ENCODE measurements around the gene CABP4. TPM values are rescaled to one million over a fixed set of nuclear protein-coding genes. Genes with fewer than 3 reads are reported as not detected.

CABP4 gene
- total RNA-seq, 2 donors from 2014 or later, result 1.2 to 1.3 TPM

GRCh38 chr11:67489203-67489884, 34.2 kb downstream of the CABP4 start:
- ATAC-seq (no peak), DNase-seq (no peak)
- intact Hi-C loops (cut with DNase I), result no loop called here

- no peak for DNase-seq
- intact Hi-C loops (cut with DNase I), result no loop called here
- ATAC-seq, result no peak
Measured at GRCh38 chr11:67489885-67490726, 35.0 kb downstream of the CABP4 start.

GRCh38 chr11:67490727-67491065, 35.5 kb downstream of the CABP4 start:
- no peak for DNase-seq
- intact Hi-C loops (cut with DNase I), result no loop called here
- ATAC-seq, result no peak

- intact Hi-C loops (cut with DNase I), result no loop called here
- DNase-seq, result no peak
- ATAC-seq, result no peak
Measured at GRCh38 chr11:67491276-67492068, 36.3 kb downstream of the CABP4 start.

- intact Hi-C loops (cut with DNase I), result no loop called here
- ATAC-seq (no peak), DNase-seq (no peak)
Measured at GRCh38 chr11:67492069-67492727, 37.0 kb downstream of the CABP4 start.

- DNase-seq, result peak; percentile 23
- ATAC-seq, result no peak
- intact Hi-C loops (cut with DNase I), result no loop called here
Measured at GRCh38 chr11:67492801-67493547, 37.8 kb downstream of the CABP4 start.

GRCh38 chr11:67493548-67494370, 38.6 kb downstream of the CABP4 start:
- intact Hi-C loops (cut with DNase I), result no loop called here
- ATAC-seq (no peak), DNase-seq (no peak)

- no peak for ATAC-seq
- intact Hi-C loops (cut with DNase I), result no loop called here
- no peak for DNase-seq
Measured at GRCh38 chr11:67494371-67495233, 39.4 kb downstream of the CABP4 start.

GRCh38 chr11:67495234-67496005, 40.3 kb downstream of the CABP4 start:
- no peak for ATAC-seq

GRCh38 chr11:67496113-67496512, 41.0 kb downstream of the CABP4 start:
- intact Hi-C loops (cut with DNase I), result no loop called here
- DNase-seq, result no peak
- ATAC-seq, result no peak

More at GRCh38 chr11:67495234-67496005, 40.3 kb downstream of the CABP4 start:
- intact Hi-C loops (cut with DNase I), result no loop called here
- no peak for DNase-seq

- ATAC-seq (no peak), DNase-seq (no peak)
- intact Hi-C loops (cut with DNase I), result no loop called here
Measured at GRCh38 chr11:67497656-67498291, 42.6 kb downstream of the CABP4 start.

- intact Hi-C loops (cut with DNase I), result no loop called here
- no peak for DNase-seq
- ATAC-seq, result peak in 1 of 2 donors; percentile 42
Measured at GRCh38 chr11:67498544-67498972, 43.4 kb downstream of the CABP4 start.

- DNase-seq, result no peak
- ATAC-seq, result no peak
- intact Hi-C loops (cut with DNase I), result loop anchor here in 1 of 2 donors (10.0 kb wide), 1 partner anchor 105 kb away; the partner anchor contains the start of gene RAD9A
Measured at GRCh38 chr11:67499808-67500483, 44.8 kb downstream of the CABP4 start.

GRCh38 chr11:67500484-67500821, 45.3 kb downstream of the CABP4 start:
- ATAC-seq (no peak), DNase-seq (no peak)
- intact Hi-C loops (cut with DNase I), result loop anchor here in 1 of 2 donors (10.0 kb wide), 1 partner anchor 106 kb away; the partner anchor contains the start of gene RAD9A
